ENCODE results near the gene COL15A1.

Gene COL15A1

DNA sequence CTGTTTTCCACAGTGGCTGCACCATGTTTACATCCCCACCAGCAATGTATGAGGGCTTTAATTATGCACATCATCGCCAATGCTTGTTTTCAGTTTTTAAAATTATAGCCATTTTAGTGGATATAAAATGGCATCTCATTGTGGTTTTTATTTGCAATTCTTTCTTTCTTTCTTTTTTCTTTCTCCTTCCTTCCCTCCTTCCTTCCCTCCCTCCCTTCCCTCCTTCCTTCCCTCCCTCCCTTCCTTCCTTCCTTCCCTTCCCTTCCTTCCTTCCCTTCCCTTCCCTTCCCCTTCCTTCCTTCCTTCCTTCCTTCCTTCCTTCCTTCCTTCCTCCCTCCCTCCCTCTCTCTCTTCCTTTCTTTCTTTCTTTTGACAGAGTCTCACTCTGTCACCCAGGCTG is 6.6 kb downstream of the COL15A1 start:
- DNase-seq = no peak

DNA sequence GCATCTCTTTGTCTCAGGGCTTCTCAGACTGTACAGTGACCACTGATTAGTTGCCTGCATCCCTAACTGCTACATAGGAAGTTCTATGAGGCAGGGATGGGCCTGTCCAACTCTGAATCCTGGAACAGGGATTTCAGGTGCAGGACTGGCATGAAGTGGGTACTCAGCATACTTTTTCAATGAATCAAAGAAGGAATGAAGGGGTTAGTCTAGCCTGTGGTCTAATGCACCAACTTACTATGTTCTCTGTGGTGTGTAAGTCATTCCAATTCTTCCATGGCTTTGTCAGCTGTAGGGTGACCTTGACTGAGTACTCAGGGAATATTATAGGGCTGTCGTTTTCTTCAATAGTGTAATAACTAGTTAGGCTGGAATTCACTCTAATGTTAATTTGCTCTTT is 8.3 kb downstream of the COL15A1 start:
- no peak for DNase-seq

DNA sequence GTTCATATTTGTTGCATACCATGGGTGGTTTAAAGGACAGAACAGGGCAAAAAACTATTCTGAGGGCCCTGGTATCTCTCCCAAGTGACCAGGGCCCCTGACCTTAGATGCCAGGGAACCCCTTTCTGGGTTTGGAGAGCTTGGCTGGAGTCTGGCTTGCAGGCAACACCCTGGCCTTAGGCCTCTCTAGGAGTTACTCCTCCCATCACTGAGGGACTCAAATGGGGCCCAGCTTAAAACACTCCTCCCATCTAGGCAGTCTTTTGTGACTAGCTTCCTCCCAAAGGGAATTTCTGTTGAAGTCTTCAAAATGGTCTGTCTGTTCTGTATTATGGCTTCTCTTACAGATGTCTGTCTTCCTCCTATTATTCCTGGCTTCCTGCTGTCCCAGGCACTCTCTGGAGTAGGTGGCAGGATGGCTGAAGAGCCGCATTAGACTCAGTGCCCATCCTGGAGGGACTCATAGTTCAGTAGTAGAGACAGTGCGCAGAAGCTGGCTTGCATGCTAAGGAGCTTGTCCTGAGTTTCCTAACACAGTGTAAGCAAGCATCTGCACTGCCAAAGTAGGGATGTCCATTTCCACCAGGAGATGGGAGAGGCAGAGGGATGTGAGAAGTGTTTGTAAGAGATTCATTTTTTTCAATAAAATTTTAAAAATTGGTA is 10.0 kb downstream of the COL15A1 start:
- no peak for DNase-seq

DNA sequence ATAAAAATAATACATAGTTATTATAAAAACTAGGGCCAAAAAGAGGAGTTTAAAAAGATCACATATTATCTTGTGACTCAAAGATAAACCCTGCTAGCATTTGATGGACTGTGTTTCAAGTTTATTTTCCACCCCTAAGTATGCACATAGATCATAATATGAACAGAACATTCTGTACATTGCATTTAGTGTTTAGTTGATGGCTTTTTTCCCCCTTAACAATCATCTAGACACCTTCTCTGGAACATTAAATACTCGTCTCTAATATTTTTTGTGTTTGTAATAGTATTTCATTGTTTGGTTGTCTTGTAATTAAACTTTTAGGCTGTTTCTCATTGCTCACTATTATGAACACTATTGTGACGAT is 10.5 kb downstream of the COL15A1 start:
- no peak for DNase-seq

DNA sequence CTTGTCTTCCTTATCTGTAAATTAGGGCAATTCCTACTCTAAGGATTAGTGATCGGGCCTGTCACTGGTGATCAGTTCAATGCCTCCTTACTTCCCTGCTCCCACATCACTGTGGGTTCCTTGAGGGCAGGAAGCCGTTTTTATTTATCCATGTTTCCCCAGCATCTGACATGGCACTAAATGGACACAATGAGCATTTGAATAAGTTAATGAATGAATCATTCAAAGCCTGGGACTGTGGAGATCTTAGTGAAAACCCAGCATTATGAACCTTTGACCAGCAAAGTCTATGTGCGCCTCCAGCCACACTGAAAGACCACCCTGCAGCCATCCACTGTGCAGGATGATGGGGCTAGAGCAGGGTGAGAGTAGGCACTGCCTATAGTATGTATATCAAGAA is 11.6 kb downstream of the COL15A1 start:
- no peak for DNase-seq

DNA sequence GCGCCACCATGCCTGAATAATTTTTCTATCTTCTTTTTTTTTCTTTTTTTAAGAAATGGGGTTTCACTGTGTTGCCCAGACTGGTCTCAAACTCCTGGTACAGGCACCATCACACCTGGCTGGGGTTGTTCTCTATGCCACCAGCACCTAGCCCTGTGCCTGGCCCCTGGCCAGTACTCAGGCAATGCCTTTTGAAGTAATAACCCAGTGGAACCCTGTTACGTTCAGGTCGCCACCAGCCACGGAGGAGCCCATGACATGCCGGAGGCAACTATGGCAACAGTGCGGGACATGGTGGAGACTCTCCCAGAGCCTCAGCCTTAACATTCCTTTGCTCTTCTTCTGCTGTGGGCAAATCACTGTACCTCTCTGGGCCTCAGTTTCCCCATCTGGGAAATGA is 14.1 kb downstream of the COL15A1 start:
- DNase-seq = no peak

DNA sequence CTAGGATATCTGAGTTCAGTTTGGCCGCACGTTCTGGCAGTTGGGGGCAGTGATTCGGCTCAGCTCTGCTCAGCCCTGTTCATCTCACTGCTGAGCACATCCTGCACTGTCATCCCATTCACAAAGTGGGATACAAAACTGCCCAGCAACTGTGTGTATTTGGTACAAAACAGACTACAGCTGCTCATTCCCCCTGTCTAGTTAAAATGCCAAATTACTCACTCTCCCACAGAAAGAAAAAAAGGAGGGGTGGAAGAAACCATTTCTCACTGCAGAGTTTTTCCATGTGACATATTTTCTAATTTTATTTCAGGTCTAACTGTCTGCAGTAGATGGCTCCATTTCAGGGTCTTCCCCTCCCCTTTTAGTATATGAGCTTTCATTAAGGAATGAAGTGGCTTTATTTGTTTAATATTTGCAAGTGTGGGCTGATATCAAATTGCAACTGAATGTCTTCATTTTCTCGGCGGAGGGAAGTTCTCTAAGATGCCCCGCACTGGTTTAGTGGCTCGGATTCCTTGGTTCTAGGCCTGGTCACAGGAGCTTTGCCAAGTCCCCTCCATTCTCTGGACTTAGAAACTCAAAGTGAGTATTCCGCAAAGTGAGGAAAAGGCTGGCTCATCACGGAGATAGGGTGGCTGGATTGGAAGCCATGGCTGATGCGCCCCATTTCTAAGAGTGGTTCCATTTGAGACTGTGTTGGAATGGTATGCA is 14.7 kb downstream of the COL15A1 start:
- peak; percentile 81 for DNase-seq

DNA sequence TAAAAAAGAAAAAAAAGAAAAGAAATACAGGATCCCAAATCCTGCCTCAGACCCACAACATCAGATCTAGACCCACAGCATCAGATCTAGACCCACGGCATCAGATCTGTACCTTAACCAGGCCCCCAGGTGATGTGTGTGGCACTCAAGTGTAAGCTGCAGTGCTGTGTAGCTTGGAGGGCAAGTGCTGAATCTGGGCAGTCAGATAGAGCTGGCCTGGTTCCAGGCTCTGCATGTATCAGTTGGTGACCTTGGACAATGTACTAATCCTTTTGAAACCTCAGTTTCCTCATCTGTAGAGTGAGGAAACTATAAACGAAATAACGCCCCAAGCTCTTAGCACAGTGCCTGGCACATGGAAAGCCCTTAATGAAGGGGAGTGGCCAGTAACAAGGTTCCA is 16.7 kb downstream of the COL15A1 start:
- DNase-seq = no peak

DNA sequence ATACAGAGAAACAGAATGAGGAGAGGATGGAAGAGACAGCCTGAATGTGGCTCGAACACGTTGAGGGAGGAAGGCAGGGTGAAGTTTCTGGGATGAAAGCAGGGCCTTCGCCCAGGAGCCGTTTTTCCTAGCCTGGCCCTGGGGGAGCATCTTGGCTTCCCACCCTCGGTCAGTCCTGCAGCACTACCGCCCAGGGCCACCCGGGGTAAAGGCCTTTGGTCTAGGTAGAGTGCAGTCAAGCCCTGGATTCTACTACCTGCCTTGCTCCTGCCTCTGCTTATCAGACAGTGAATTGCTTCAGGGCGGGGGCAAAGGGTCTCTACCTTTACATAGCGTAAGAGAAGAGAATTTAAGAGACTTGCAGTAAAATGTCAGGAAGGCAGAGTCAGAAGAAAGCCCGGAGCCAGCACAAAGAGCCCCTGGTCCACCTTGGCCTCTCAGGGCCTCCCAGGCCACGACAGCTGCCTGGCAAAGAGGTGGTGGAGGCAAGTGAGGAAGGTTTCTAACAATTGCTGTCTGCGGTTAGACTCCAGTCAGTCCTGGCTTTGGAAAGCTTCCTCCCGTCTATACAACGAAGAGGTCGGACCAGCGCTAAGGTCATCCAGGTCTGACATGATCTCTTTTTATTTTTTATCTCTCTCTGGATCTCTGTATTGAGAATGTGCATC is 17.9 kb downstream of the COL15A1 start:
- no peak for DNase-seq

DNA sequence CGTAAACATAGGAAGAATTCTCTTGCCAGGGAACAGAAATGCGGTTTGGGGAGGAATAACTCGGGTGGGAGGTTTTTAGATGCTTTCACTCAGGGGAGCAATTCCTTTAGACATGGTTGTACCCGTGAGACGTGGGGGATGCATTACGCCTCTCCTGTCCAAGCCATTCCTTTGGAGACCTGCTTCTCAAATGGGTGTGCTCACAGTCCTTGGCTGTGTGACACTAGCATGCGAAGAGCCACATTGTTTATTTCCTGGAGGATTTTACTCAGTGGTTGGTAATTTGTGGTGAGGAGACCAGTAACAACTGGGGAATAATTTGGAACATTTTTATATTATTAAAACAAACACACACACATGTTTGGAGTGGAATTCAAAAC is 18.5 kb downstream of the COL15A1 start:
- DNase-seq = peak; percentile 63

DNA sequence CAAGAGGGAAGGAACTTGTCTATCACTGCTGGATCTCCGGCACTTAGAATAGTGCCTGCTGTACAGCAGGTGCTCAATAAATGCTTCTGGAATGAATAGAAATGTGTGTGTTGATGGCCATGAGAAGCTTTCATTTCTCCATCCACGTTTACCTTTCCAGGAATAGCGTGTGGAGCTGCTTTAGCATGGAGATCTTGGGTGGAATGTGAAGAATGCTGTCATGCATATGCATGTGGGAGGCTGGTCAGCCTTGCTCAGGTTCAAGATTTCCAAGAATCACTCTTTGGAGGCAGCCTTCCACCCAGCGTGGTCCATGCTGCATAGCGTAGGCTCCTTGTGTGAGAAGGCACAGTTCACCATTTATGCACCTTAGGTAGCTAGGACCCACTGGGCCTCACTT is 19.2 kb downstream of the COL15A1 start:
- DNase-seq = no peak

DNA sequence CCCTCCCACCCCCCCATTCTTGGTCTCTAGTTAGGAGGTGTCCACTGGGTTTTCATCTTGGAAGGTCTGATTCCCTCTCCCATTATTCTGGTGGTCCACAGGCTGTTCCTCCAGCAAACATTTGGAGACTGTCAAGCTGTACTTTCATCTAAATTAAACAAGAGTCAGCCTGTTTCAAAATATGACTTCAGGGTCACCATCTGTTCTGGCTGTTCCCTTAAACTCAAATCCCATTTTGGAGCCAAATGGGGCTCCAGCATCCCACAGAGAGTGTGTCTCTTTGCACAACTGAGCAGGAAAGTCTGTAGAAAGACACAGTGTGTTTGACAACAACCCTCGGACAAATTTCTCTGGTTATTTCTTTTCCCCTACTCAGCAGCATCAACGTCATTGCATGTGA is 20.5 kb downstream of the COL15A1 start:
- DNase-seq = no peak

DNA sequence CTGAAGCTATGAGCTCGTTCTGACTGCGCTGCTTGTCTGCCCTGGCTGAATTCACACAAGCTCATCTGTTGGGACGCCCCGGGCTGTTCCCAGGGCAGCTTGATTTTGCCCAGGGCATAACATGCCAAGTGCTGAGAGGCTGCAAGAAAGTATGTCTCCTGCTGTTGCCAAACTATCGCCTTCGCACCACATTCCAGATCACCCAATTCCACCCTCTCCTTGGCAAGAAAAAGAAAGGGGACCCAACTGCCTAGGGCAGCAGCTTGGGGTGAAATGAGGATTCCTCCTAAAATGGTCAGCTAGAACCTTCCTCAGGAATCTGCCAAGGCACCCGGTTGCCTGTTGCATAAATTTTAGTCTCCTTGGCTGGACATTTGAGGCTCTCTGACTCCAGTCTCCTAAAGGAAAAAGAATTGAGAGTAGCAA is 21.2 kb downstream of the COL15A1 start:
- DNase-seq = no peak

DNA sequence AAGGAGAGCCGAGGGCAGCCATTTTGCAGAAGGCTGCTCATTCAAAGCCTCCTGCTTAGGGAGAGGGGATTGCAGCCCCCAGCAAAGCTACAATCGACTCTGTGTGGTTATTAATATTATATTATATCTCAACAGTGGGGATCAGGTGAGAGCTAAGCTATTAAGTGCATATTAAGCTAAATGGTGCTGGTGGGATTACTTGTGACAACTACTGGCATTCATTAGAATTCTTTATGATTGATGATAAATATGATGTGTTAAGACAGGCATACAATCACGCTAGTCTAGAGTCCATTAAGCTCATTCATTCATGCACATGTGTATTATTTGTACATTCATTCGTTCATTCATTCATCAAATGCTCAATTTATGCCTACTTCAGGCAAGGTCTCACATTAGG is 23.0 kb downstream of the COL15A1 start:
- no peak for DNase-seq

DNA sequence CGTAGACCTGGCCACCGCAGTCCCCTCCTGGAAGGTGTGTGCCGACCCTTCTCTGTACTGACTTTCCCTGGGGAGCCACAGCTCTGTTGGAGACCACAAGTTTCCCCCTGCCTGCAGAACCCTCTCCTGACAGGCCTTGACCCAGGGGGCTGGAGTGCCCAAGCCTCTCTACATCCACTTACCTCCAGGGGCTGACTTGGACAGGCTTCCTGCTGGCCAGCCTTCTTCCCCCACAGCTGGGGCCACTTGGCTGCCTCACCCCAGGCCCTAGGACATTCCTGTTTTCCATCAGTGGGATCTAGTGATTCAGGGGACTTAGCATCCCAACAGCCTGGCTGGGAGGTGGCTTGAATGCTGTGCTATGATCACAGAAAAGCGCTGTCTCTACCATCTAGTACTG is 23.6 kb downstream of the COL15A1 start:
- DNase-seq = no peak

DNA sequence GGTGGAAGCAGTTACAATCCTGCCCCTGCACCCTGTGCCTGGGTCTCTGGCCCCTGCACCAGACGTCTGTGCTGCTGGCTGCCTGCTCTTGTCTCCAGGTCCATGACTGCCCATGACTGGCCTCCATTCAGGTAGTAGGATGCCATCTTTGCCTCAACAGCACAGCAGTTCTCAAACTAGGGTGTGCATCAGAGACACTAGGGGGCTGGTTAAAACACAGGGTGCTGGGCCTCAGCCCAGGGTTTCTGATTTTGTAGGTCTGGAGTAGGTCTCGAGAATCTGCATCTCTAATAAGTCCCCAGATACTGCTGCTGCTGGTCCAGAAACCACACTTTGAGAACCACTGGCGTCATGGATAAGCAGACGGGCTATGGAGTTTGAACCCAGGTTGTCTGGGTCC is 24.0 kb downstream of the COL15A1 start:
- DNase-seq = no peak

DNA sequence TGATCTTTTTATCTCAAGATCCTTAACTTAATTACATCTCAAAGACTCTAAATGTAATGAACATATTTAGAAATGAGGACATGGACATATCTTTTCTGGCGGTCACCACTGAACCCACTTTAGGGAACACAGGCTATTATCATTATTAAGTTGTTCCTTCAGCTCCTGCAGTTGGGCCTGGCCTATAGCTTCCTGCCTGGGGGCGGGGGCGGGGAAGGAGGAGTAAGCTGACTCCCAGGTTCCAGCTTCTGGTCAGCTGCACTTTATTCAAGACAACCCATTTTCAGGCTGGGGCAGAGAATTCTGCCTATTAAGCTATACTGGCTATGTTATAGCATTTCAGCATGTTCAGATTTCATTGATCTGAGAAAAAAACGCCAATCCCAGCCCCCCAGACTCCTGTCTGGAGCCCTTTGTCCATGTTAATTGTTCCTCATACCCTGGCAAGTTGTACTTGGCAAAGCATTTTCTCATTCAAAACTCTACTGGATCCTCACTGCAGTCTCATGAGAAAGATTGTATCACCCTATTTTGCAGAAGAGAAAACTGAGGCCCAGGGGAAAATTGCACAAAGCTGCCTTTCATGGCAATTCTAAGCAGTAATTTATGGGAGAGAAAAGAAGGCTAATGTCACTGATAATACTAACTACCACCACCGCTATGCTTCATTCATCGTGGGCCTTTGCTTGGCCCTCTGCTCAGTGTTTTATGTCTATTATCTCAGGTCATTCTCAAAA is 25.1 kb downstream of the COL15A1 start:
- no peak for DNase-seq

DNA sequence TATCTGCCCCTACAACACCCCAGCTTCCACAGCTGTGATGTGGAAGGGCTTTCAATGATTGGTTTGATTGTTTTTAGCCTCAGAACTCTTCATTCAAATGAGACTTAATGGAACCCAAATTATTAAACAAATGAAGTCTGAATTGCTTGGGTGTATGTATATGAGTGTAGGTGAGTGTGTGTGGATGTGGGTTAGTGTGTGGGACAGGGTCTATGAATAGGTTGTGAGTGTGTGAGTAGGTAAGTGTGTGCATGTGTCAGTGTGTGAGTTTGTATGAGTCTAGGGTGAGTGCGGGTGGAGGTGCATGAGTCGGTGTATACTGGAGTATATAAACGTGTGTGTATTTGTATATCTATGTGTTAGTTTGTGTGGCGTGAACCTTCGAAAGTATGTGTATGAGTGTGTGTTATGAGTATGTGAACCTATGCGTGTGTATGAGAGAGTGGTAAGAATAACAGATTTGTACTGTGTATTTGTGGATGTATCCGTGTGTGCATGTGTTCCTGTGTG is 26.9 kb downstream of the COL15A1 start:
- no peak for DNase-seq

DNA sequence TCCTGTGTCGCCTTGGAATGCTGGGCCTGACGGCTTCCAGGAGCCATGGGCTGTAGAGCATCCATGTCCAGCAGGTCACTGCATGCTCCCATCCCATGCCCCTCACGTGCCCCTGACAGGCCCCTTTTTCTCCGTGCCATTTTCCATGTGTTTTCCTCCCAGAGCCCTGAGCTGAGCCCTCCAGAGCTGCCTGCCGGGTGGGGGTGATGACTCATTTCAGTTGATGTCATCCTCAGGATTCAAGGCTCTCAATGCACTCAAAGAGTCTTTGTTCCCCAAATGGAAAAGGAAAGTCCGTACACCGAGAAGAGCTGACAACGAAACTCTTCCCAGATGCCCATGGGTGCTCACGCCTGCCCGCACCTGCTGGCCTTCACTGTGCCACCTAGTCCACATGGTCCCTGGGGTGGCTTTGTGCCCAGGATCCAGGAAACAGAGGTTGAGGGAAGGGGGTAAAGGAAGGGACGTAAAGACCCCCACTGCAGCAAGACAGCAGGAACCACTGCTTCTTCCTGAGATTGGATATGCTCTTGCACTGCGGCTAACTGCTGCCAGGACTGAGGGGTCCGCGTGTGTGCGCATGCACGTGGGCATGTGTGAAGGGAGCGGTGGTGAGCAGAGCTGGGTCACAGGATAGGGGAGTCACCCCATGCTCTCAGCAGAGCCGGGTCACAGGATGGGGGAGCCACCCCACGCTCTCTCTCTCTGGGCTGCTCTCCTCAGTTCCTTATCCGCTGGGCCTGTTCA is 27.6 kb downstream of the COL15A1 start:
- peak; percentile 57 for DNase-seq

DNA sequence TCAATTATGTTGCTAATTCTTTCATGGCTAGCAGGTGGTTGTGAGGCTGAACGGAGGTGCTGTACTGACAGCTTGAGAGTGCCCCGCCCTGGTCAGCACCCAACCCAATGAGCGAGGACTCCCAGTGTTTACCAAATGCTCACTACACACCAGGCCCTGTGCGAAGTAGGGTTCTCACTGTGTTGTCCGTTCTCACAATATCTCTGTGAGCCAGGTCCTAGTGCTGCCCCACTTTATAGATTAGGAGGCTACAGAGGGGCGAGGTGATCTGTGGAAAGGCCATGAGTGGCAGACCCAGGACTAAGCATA is 28.2 kb downstream of the COL15A1 start:
- DNase-seq = no peak

DNA sequence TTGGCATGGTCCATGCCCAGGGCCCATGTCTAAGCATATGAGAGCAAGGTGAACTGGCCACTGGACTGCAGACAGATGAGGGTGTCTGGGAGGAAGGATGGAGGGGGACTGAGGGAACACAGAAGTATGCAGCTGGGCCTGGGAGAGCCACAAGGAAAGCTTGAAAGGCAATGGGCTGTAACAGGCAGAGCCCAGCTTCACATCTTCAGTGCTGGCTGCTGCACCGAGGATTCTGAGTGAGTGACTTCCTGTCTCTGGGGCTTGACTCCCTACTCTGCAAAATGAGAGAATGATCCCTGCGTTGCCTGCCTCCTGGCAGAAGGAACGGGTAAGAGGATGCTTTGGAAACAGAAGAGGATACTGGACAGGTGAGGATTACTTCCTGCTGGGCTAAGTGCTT is 29.0 kb downstream of the COL15A1 start:
- DNase-seq = no peak

DNA sequence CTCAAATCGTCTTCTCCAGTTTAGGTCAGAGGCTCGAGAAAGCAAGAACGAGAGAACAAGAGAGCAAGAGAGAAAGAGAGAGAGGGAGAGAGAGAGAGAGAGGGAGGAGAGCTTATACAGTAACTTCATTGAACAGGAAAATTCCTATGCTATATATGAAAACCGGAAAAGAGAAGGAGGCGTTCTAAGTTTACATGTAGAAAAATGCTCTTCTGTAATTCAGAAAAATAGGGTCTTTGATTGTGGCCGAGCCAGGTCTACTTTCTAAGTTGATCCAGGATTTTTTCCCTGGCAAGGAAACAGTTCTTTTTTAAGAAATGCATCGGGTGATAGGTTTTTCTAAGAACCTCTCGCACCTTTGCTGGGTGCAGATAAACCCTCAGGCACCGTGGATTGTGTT is 29.5 kb downstream of the COL15A1 start:
- DNase-seq = no peak

DNA sequence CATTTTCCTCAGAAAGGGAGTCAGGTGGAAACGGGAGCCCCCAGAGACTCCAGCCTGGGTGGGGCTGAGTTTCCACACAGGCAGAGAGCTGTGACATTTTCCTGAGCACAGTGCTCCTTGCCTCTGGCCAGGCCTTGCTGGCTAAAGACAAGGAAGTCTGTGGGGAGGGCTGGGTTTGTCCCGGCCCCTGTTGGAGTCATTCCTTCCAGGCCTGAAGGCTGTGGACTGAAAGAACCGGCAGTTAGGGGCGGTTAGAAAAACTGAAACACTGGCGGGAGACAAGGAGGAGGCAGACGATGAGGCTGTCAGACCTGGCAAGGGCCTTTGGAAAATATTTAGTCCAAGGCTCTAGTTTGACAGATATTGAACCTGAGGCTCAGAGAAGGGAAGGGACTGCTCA is 29.9 kb downstream of the COL15A1 start:
- no peak for DNase-seq

All from HCEC 1CT (cell line).